Kidney (tissue), 22 donors: ENCODE data around the gene KRT13. TPM values are rescaled to one million over a fixed set of nuclear protein-coding genes. Genes with fewer than 3 reads are reported as not detected.

Experiments
- DNase-seq, 5 donors: peaks; one replicate each; pipeline ENCODE4 v3.0.0-alpha.2; 2013 to 2020
- FAIRE-seq: peaks from 2 replicates; lab custom pipeline; 2012; peaks lifted over from hg19 to GRCh38; lab: Jason Lieb, UNC
- H3K27ac ChIP-seq, 2 donors: one replicate each; pipeline ENCODE4 v1.7.0; 2013; ENCODE audit warnings: low read depth in 2 of 2, low read length in 2 of 2, inconsistent platforms in 1 of 2
- H3K27me3 ChIP-seq: one replicate; pipeline ENCODE4 v1.7.1; 2013; ENCODE audit warnings: low read length, inconsistent platforms; ENCODE audit not compliant: control insufficient read depth, insufficient read depth
- H3K36me3 ChIP-seq, 3 donors: one replicate each; pipeline versions ENCODE4 v1.7.0 to v1.7.1; 2013; ENCODE audit warnings: low read length in 3 of 3, control low read depth in 1 of 3, inconsistent platforms in 1 of 3; ENCODE audit not compliant: insufficient read depth in 3 of 3, control insufficient read depth in 2 of 3
- H3K4me1 ChIP-seq, 3 donors: one replicate each; pipeline versions ENCODE4 v1.7.0 to v1.7.1; 2013; ENCODE audit warnings: low read length in 3 of 3, inconsistent platforms in 1 of 3, low read depth in 1 of 3; ENCODE audit not compliant: control insufficient read depth in 2 of 3, insufficient read depth in 2 of 3
- H3K4me3 ChIP-seq, 3 donors: one replicate each; pipeline versions ENCODE4 v1.7.0 to v1.8.1; 2013; ENCODE audit warnings: low read length in 3 of 3, control low read depth in 1 of 3, inconsistent platforms in 1 of 3
- H3K9ac ChIP-seq, 3 donors: one replicate each; pipeline versions ENCODE4 v1.7.0 to v1.7.1; 2013; ENCODE audit warnings: low read length in 3 of 3, control low read depth in 1 of 3, inconsistent platforms in 1 of 3
- H3K9me3 ChIP-seq, 3 donors: one replicate each; pipeline versions ENCODE4 v1.7.0 to v1.7.1; 2013; ENCODE audit warnings: low read length in 3 of 3, control low read depth in 1 of 3, inconsistent platforms in 1 of 3; ENCODE audit not compliant: control insufficient read depth in 2 of 3, insufficient read depth in 1 of 3
- intact Hi-C: fragments of 100-400 bp; cut with DNase I; formaldehyde crosslinking; loops from one replicate; pipeline ENCODE4 v1.11.1; 2022
- long read RNA-seq, 10 donors: library from polyadenylated mRNA in 1 of 10; unstranded in 1 of 10; transcript quantifications; one replicate each; pipeline ENCODE4 v2.0.0 and lab custom pipeline, GENCODE V29; 2021 to 2026
- polyA plus RNA-seq: library from polyadenylated mRNA; stranded (reverse); fragments of 350-450 nt; fragmentation: Illumina TruSeq; extraction: RNeasy Lipid Tissue Mini Kit (QIAGEN cat#74804); gene quantifications from one replicate; pipeline ENCODE4 v1.2.3, GENCODE V29; 2014; ENCODE audit warnings: low read depth, low replicate concordance; ENCODE audit not compliant: insufficient read depth
- total RNA-seq: library from RNA; stranded (reverse); fragmentation: NEBNext Ultra II Directional; extraction: Animal tissue kit (Norgen Biotek cat#: 25700); gene quantifications from one replicate; pipeline ENCODE4 v1.2.1, GENCODE V29; 2021
- TF ChIP-seq, protein P1 (sequence below): IDR thresholded peaks from 3 replicates; pipeline ENCODE4 v1.5.1; 2012; ENCODE audit warnings: mild to moderate bottlenecking, moderate library complexity, borderline replicate concordance; ENCODE audit not compliant: insufficient read depth; ENCODE audit errors: extremely low read depth
- donor health status: control.
- donor health status: control.
- donor health status: control.
- donor health status: control.
- donor health status: control.
- donor health status: DM: yes; HTN: yes; CAD: no.
- donor health status: Normal renal cell carcinoma (clear cell type).

KRT13 gene
- not detected for total RNA-seq
- not detected for polyA plus RNA-seq
- long read RNA-seq, donor 1, result 0 reads
- long read RNA-seq, donor 2, result 0 reads
- long read RNA-seq, donor 3, result 0 reads
- long read RNA-seq, donor 4, result 0 reads
- long read RNA-seq, donor 5, result 0 reads
- long read RNA-seq, donor 6, result 0 reads
- long read RNA-seq, donor 7, result 0 reads
- long read RNA-seq, donor 8, result 0 reads
- long read RNA-seq, donor 9, result 0 reads
- long read RNA-seq, donor 10, result 0 reads

DNA sequence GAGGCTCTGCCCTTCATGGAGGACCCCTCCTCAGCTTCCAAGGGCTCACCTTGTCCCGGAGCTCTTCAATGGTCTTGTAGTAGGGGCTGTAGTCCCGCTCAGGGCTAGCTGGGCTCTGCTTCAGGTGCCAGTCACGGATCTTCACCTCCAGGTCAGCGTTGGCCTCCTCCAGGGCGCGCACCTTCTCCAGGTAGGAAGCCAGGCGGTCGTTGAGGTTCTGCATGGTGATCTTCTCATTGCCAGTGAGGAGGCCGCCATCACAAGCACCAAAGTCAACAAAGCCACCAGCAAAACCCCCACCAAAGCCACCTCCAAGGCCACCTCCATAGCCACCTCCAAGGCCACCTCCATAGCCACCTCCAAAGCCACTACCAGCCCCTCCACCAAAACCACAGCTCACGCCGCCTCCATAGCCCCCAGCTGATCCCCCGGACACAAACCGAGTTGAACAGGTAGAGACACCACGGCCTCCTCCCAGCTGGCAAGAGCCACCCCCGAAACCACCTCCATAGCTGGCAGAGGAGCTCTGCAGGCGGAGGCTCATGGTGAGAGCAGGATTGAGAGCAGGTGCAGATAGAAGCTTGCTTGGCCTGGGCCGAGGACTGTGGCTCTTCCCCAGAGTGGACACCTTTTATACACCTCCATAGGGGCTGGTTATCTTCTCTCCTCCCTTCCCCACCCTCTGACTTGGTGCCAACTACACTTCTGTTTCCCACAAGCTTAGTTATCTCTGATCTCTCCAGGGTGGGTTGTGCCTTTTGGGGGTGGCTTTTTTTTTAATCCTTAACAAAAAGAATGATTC is at the start of gene KRT13:
TSS of gene KRT13 (minus strand) at position 606 of the 802 bp plus-strand sequence. CDS start at position 544, 62 bp downstream.
- Histone ChIP-seq H3K27me3 (no peaks in the 10 kb centered on the region), H3K36me3 (no peaks in the 10 kb centered on the region), H3K9me3 (no peaks in the 10 kb centered on the region), H3K27ac (no peak within 1 kb of the TSS), H3K9ac (no peak within 1 kb of the TSS), H3K4me1 (peaks cover 0 to 4% (median 0%) of the 10 kb centered on the region in 3 donors), H3K4me3 (no peak within 1 kb of the TSS)
- intact Hi-C loops, result no loop called here
- TF ChIP-seq, protein P1, sequence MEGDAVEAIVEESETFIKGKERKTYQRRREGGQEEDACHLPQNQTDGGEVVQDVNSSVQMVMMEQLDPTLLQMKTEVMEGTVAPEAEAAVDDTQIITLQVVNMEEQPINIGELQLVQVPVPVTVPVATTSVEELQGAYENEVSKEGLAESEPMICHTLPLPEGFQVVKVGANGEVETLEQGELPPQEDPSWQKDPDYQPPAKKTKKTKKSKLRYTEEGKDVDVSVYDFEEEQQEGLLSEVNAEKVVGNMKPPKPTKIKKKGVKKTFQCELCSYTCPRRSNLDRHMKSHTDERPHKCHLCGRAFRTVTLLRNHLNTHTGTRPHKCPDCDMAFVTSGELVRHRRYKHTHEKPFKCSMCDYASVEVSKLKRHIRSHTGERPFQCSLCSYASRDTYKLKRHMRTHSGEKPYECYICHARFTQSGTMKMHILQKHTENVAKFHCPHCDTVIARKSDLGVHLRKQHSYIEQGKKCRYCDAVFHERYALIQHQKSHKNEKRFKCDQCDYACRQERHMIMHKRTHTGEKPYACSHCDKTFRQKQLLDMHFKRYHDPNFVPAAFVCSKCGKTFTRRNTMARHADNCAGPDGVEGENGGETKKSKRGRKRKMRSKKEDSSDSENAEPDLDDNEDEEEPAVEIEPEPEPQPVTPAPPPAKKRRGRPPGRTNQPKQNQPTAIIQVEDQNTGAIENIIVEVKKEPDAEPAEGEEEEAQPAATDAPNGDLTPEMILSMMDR, result no peak
- FAIRE-seq (no peak), DNase-seq (no peak)

GRCh38 chr17:41553987-41554680 is 48.7 kb upstream of the KRT13 start:
- H3K27me3 ChIP-seq, result no peaks in the 10 kb centered on the region
- intact Hi-C loops, result loop anchor here (10.0 kb wide), 1 partner anchor 111 kb away; no protein-coding TSS in a partner anchor
- FAIRE-seq, result no peak

DNA sequence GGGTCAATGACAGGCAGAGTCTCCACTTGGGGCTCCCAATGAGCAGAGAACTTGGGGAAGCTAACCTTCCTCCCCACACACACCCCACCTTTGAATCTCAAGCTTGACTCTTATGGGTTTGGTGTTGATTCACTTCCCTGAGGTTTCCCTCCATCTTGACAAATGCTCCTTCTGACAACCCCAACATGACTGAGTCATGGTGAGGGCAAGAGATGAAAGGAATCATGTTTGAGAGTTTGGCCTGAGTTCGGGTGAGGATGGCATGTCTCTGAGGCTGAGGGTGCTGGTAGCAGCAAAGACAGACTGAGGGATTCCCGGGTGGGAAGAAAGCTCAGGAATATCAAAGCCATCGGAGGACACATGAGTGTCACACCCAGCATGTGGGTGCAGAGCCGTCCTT is 47.8 kb upstream of the KRT13 start:
- Histone ChIP-seq H3K27me3 (no peaks in the 10 kb centered on the region), H3K4me3 (no peak overlapping the region), H3K9me3 (no peaks in the 10 kb centered on the region), H3K27ac (no peak overlapping the region), H3K4me1 (peaks cover 0 to 8% (median 3%) of the 10 kb centered on the region in 3 donors), H3K9ac (no peak overlapping the region), H3K36me3 (no peaks in the 10 kb centered on the region)
- FAIRE-seq (no peak), DNase-seq (no peak)
- TF ChIP-seq, protein P1, result no peak
- intact Hi-C loops, result loop anchor here (10.0 kb wide), 1 partner anchor 112 kb away; no protein-coding TSS in a partner anchor

More at GRCh38 chr17:41553987-41554680, 48.7 kb upstream of the KRT13 start:
- H3K27ac ChIP-seq, result no peak overlapping the region
- no peaks in the 10 kb centered on the region for H3K36me3 ChIP-seq
- no peak overlapping the region for H3K9ac ChIP-seq
- H3K4me3 ChIP-seq, result no peak overlapping the region
- no peaks in the 10 kb centered on the region for H3K9me3 ChIP-seq
- peaks cover 0 to under 1% (median 0%) of the 10 kb centered on the region in 3 donors for H3K4me1 ChIP-seq
- TF ChIP-seq, protein P1, result no peak
- no peak for DNase-seq
